Right lobe of liver (tissue), 4 donors: Measurements from ENCODE around the gene COL19A1.

Experiments
- POLR2A ChIP-seq: fragments of 450-650 bp; IDR thresholded peaks from one replicate; pipeline ENCODE4 v1.6.1; 2017; ENCODE audit warnings: antibody characterized with exemption, mild to moderate bottlenecking
- TF ChIP-seq, protein P1 (sequence below), 4 donors: fragments of 200-600 bp in 3 of 4; fragments of 450-650 bp in 1 of 4; IDR thresholded peaks; one replicate each; pipeline versions ENCODE4 v1.5.1 to v1.8.0; 2016 to 2022; ENCODE audit warnings: antibody characterized with exemption in 4 of 4, mild to moderate bottlenecking in 2 of 4
- donor health status: DM: no; HTN: no; CAD: no.
- donor health status: DM: no; HTN: no; CAD: no.
- donor health status: DM: no; HTN: yes; CAD: no.

DNA sequence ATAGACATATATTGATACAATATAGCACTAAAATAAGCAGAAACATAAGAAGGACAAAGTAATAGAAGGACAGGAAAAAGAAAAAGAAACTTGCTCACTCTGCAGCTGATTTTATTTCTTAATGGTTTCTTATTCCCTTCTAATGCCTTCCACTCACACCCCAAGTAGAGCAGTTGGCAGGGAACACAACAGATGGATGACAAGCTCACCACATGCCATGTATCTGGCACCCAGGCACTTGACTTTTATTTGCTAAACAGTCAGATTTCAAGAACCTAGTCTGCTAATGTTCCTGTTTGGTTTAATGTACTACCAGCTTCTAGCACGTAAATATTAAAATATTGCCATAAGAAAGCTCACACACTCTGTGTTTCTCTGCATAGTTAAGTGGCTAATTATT lies 87.1 kb downstream of the COL19A1 start:
- TF ChIP-seq, protein P1, sequence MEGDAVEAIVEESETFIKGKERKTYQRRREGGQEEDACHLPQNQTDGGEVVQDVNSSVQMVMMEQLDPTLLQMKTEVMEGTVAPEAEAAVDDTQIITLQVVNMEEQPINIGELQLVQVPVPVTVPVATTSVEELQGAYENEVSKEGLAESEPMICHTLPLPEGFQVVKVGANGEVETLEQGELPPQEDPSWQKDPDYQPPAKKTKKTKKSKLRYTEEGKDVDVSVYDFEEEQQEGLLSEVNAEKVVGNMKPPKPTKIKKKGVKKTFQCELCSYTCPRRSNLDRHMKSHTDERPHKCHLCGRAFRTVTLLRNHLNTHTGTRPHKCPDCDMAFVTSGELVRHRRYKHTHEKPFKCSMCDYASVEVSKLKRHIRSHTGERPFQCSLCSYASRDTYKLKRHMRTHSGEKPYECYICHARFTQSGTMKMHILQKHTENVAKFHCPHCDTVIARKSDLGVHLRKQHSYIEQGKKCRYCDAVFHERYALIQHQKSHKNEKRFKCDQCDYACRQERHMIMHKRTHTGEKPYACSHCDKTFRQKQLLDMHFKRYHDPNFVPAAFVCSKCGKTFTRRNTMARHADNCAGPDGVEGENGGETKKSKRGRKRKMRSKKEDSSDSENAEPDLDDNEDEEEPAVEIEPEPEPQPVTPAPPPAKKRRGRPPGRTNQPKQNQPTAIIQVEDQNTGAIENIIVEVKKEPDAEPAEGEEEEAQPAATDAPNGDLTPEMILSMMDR (IDR thresholded peaks at IDR 0.05) = no peak
- TF ChIP-seq POLR2A = no peak
